GM19372 (cell line): ENCODE measurements around the gene PGAP3.

ENCODE experiments used
- ATAC-seq: cut with Tn5 transposase; IDR thresholded peaks from one replicate; pipeline ENCODE4 v1.9.1; 2021; ENCODE audit warnings: mild to moderate bottlenecking, low read depth, moderate library complexity; ENCODE audit not compliant: unreplicated experiment

Gene PGAP3

GRCh38 chr17:39673335-39674081 lies 14.3 kb downstream of the PGAP3 start:
- no peak for ATAC-seq

- no peak for ATAC-seq
Measured at GRCh38 chr17:39672522-39673334, 15.1 kb downstream of the PGAP3 start.

- no peak for ATAC-seq
Measured at GRCh38 chr17:39671651-39672521, 16.0 kb downstream of the PGAP3 start.

- no peak for ATAC-seq
Measured at GRCh38 chr17:39670746-39671145, 17.1 kb downstream of the PGAP3 start.

- no peak for ATAC-seq
Measured at GRCh38 chr17:39669897-39670735, 17.7 kb downstream of the PGAP3 start.

- ATAC-seq = no peak
Measured at GRCh38 chr17:39667945-39668924, 19.6 kb downstream of the PGAP3 start, which contains the start of gene PNMT. TSS of gene PNMT (plus strand) at chr17:39668453. CDS start at chr17:39668476, 23 bp downstream.

- ATAC-seq = no peak
Measured at GRCh38 chr17:39667262-39667944, 20.5 kb downstream of the PGAP3 start.

- ATAC-seq = no peak
Measured at GRCh38 chr17:39666601-39667261, 21.1 kb downstream of the PGAP3 start.

GRCh38 chr17:39666231-39666600 lies 21.6 kb downstream of the PGAP3 start:
- no peak for ATAC-seq

- no peak for ATAC-seq
Measured at GRCh38 chr17:39665642-39666224, 22.1 kb downstream of the PGAP3 start.

GRCh38 chr17:39664581-39665561 lies 23.0 kb downstream of the PGAP3 start, which contains the start of gene TCAP:
TSS of gene TCAP (plus strand) at chr17:39665349. CDS start at chr17:39665360, 11 bp downstream.
- no peak for ATAC-seq

- no peak for ATAC-seq
Measured at GRCh38 chr17:39663688-39664580, 23.9 kb downstream of the PGAP3 start.

- no peak for ATAC-seq
Measured at GRCh38 chr17:39663340-39663687, 24.5 kb downstream of the PGAP3 start.

- no peak for ATAC-seq
Measured at GRCh38 chr17:39662551-39663339, 25.1 kb downstream of the PGAP3 start.
